Smooth muscle cell (in vitro differentiated cells): ENCODE results near the gene RXFP2. TPM values are rescaled to one million over a fixed set of nuclear protein-coding genes. Genes with fewer than 3 reads are reported as not detected.

Experiments
- DNase-seq: peaks from one replicate; lab custom pipeline; 2025; ENCODE audit not compliant: unreplicated experiment; lab: John Stamatoyannopoulos, UW
- H2AFZ ChIP-seq: fragments of 200-600 bp; sonication (generic); 2 replicates; pipeline ENCODE4 v1.6.0; 2016; ENCODE audit warnings: antibody characterized with exemption, low read depth, mild to moderate bottlenecking
- H3F3A ChIP-seq: fragments of 200-600 bp; sonication (generic); 2 replicates; pipeline ENCODE4 v1.6.0; 2017; ENCODE audit warnings: antibody characterized with exemption, low read depth
- H3K27ac ChIP-seq: fragments of 200-600 bp; sonication (generic); 2 replicates; pipeline ENCODE4 v1.5.1; 2016; ENCODE audit warnings: low read depth, mild to moderate bottlenecking
- H3K27me3 ChIP-seq: fragments of 200-600 bp; sonication (generic); 2 replicates; pipeline ENCODE4 v1.6.1; 2016; ENCODE audit warnings: low read depth, mild to moderate bottlenecking
- H3K36me3 ChIP-seq: fragments of 200-600 bp; sonication (generic); 2 replicates; pipeline ENCODE4 v1.5.1; 2016; ENCODE audit warnings: low read depth
- H3K4me1 ChIP-seq: fragments of 200-600 bp; sonication (generic); 2 replicates; pipeline ENCODE4 v1.5.1; 2016; ENCODE audit warnings: low read depth
- H3K4me2 ChIP-seq: fragments of 200-600 bp; sonication (generic); 2 replicates; pipeline ENCODE4 v1.6.0; 2016; ENCODE audit warnings: mild to moderate bottlenecking
- H3K4me3 ChIP-seq: fragments of 200-600 bp; sonication (generic); 2 replicates; pipeline ENCODE4 v1.5.1; 2016; ENCODE audit warnings: mild to moderate bottlenecking
- H3K79me2 ChIP-seq: fragments of 200-600 bp; sonication (generic); 2 replicates; pipeline ENCODE4 v1.6.0; 2016; ENCODE audit warnings: low read depth, mild to moderate bottlenecking
- H3K9ac ChIP-seq: fragments of 200-600 bp; sonication (generic); 2 replicates; pipeline ENCODE4 v1.6.0; 2016; ENCODE audit warnings: low read depth
- H3K9me3 ChIP-seq: fragments of 200-600 bp; sonication (generic); replicated peaks from 2 replicates; pipeline ENCODE4 v1.5.1; 2016; ENCODE audit warnings: low read depth
- H4K20me1 ChIP-seq: fragments of 200-600 bp; sonication (generic); 2 replicates; pipeline ENCODE4 v1.6.0; 2016; ENCODE audit warnings: low read depth
- WGBS: methylation state at CpG from one replicate; pipeline ENCODE4 v1.1.7; 2016; ENCODE audit warnings: low lambda C conversion rate; 5-methylcytosine and 5-hydroxymethylcytosine counted together
- polyA plus RNA-seq: library from polyadenylated mRNA; unstranded; fragments of >200 nt; fragmentation: Nextera tagmentation; extraction: Ambion mirVana; gene quantifications from 2 replicates; pipeline ENCODE4 v1.2.1, GENCODE V29; 2016
- total RNA-seq: library from RNA; depleted of rRNA; stranded (reverse); fragments of >200 nt; gene quantifications from 2 replicates; pipeline ENCODE4 v1.2.3, GENCODE V29; 2014
- TF ChIP-seq, protein P1 (sequence below): fragments of 200-600 bp; sonication (generic); IDR thresholded peaks from 2 replicates; pipeline ENCODE4 v1.5.1; 2017; ENCODE audit warnings: borderline replicate concordance, mild to moderate bottlenecking, antibody characterized with exemption; ENCODE audit not compliant: insufficient read depth, poor library complexity, severe bottlenecking

Gene RXFP2
- total and polyA plus RNA-seq, 2 experiments from 2014 or later: not detected

DNA sequence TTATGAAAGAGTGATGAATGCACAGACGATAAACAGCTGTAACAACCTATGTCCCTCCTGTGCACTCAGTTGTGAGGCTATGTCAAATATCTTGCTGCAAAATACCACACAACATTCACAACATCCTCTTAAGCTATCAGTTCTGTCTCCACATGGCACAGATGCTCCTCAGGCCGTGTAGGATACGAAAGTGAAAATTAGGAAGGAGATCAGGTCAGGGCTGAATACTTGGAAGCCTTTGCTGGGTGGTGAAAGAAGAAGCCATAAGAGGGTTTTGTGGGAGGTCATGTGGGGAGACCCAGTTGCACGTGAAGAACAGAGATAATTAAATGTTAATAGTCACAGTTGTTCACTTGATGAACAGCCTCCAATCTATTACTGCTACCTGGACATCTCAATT is 58.9 kb downstream of the RXFP2 start:
- Histone ChIP-seq H3K27ac (no peak overlapping the region), H4K20me1 (no peaks in the 10 kb centered on the region), H3F3A (no peaks in the 10 kb centered on the region), H3K4me1 (no peaks in the 10 kb centered on the region), H3K79me2 (no peaks in the 10 kb centered on the region), H3K27me3 (no peaks in the 10 kb centered on the region), H2AFZ (no peak overlapping the region), H3K9ac (no peak overlapping the region), H3K4me3 (no peak overlapping the region), H3K36me3 (no peaks in the 10 kb centered on the region), H3K4me2 (no peak overlapping the region), H3K9me3 (no peaks in the 10 kb centered on the region)
- 81% methylated on average over 4 of the region's 4 CpGs for WGBS
- no peak for DNase-seq
- TF ChIP-seq, protein P1, sequence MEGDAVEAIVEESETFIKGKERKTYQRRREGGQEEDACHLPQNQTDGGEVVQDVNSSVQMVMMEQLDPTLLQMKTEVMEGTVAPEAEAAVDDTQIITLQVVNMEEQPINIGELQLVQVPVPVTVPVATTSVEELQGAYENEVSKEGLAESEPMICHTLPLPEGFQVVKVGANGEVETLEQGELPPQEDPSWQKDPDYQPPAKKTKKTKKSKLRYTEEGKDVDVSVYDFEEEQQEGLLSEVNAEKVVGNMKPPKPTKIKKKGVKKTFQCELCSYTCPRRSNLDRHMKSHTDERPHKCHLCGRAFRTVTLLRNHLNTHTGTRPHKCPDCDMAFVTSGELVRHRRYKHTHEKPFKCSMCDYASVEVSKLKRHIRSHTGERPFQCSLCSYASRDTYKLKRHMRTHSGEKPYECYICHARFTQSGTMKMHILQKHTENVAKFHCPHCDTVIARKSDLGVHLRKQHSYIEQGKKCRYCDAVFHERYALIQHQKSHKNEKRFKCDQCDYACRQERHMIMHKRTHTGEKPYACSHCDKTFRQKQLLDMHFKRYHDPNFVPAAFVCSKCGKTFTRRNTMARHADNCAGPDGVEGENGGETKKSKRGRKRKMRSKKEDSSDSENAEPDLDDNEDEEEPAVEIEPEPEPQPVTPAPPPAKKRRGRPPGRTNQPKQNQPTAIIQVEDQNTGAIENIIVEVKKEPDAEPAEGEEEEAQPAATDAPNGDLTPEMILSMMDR: no peak

DNA sequence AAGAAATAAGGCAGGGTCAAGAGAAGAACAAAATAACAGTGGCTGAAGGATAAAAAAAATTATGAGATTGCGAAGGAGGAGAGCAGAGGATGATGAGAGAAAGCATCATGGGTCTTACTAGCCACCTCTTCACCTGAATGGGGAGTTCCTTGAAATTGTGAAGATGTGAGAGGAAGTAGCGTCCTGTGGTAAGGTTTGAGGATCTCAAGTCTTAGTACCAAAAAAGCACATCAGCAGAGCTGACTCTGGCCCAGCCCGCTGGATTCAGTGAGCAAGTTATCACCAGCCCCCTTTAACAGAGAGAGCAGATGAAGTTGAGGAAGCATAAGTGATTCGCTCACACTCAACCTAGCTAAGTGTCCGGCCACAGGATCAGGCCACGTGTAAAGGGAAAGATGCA is 61.8 kb downstream of the RXFP2 start:
- Histone ChIP-seq H4K20me1 (no peaks in the 10 kb centered on the region), H2AFZ (no peak overlapping the region), H3K9ac (no peak overlapping the region), H3K36me3 (no peaks in the 10 kb centered on the region), H3K4me1 (no peaks in the 10 kb centered on the region), H3K4me2 (no peak overlapping the region), H3K9me3 (no peaks in the 10 kb centered on the region), H3K27ac (no peak overlapping the region), H3K79me2 (no peaks in the 10 kb centered on the region), H3K4me3 (no peak overlapping the region), H3K27me3 (no peaks in the 10 kb centered on the region), H3F3A (no peaks in the 10 kb centered on the region)
- DNase-seq: no peak
- WGBS: 91% methylated on average over 6 of the region's 6 CpGs
- TF ChIP-seq, protein P1: no peak

DNA sequence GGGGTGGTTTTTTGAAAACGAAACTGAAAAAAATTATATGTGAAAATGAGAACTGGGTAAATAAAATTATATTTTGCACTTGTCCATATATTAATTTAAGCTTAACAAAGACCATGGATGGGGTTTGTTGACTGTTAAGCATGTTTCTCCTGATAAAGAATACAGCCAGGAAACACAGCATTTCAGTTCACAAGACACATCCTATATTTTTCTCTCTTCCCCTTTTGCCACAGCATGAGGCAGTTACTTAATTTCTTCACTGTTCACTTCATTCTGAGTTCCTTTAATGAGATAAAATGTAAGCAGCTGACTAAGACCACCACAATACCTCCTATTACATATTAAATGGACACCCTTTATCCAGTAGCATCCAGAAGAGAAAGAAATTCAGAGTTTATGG is 64.0 kb downstream of the RXFP2 start:
- no peaks in the 10 kb centered on the region for H3K9me3 ChIP-seq
- H3F3A ChIP-seq: no peaks in the 10 kb centered on the region
- H3K4me2 ChIP-seq: no peak overlapping the region
- H3K9ac ChIP-seq: no peak overlapping the region
- H3K4me3 ChIP-seq: no peak overlapping the region
- H3K36me3 ChIP-seq: no peaks in the 10 kb centered on the region
- no peaks in the 10 kb centered on the region for H3K27me3 ChIP-seq
- H4K20me1 ChIP-seq: no peaks in the 10 kb centered on the region
- no peaks in the 10 kb centered on the region for H3K4me1 ChIP-seq
- TF ChIP-seq, protein P1: no peak
- DNase-seq: no peak
- WGBS: 96% methylated on average over 1 of the region's 1 CpG
- H2AFZ ChIP-seq: no peak overlapping the region
- H3K79me2 ChIP-seq: no peaks in the 10 kb centered on the region
- H3K27ac ChIP-seq: no peak overlapping the region

DNA sequence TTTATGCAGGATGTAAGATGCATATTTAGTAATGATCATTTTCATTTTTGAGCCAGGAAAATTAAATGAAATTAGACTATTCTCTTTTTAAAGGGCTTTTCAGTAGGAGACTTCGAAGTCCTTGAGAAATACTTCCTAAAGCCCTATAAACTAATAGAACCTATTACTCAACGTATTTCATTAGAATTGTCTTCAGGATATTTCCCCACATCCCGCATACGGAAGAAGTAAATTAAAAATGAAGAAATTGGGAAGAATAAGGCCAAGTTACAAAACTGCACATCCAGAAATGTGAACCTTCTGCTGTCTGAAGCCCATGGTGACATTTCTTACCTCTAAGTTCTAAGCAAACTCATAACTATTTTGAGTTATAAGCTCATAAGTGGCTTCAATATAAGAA is 66.5 kb downstream of the RXFP2 start:
- H3K36me3 ChIP-seq: no peaks in the 10 kb centered on the region
- DNase-seq: no peak
- H3K4me1 ChIP-seq: no peaks in the 10 kb centered on the region
- H3F3A ChIP-seq: no peaks in the 10 kb centered on the region
- no peaks in the 10 kb centered on the region for H3K27me3 ChIP-seq
- no peak overlapping the region for H2AFZ ChIP-seq
- TF ChIP-seq, protein P1: no peak
- H3K9ac ChIP-seq: no peak overlapping the region
- WGBS: 95% methylated on average over 4 of the region's 4 CpGs
- H3K4me3 ChIP-seq: no peak overlapping the region
- H3K9me3 ChIP-seq: no peaks in the 10 kb centered on the region
- H3K79me2 ChIP-seq: no peaks in the 10 kb centered on the region
- no peaks in the 10 kb centered on the region for H4K20me1 ChIP-seq
- H3K4me2 ChIP-seq: no peak overlapping the region
- no peak overlapping the region for H3K27ac ChIP-seq
